NCI-H69 (cell line): ENCODE results near the gene NDUFA7.
"Not testable (repeated sequence)": the region's sequence is repeated elsewhere in the genome, so short reads cannot be mapped to it uniquely, and the experiment has no call there.

ENCODE experiments used
- DNase-seq: peaks from one replicate; lab custom pipeline; 2025; lab: John Stamatoyannopoulos, UW

The NDUFA7 gene

GRCh38 chr19:8264248-8264647, 56.9 kb downstream of the NDUFA7 start:
- DNase-seq, result not testable (repeated sequence)

GRCh38 chr19:8262431-8262830, 58.7 kb downstream of the NDUFA7 start:
- DNase-seq, result no peak

- DNase-seq, result no peak
Observed at GRCh38 chr19:8261881-8262280, 59.3 kb downstream of the NDUFA7 start.

- no peak for DNase-seq
Observed at GRCh38 chr19:8261347-8261746, 59.8 kb downstream of the NDUFA7 start.
